ENCODE data around the gene OPHN1.

Gene OPHN1

GRCh38 chrX:68048774-68049173 is 384.5 kb downstream of the OPHN1 start:
- TF ChIP-seq, protein P1, sequence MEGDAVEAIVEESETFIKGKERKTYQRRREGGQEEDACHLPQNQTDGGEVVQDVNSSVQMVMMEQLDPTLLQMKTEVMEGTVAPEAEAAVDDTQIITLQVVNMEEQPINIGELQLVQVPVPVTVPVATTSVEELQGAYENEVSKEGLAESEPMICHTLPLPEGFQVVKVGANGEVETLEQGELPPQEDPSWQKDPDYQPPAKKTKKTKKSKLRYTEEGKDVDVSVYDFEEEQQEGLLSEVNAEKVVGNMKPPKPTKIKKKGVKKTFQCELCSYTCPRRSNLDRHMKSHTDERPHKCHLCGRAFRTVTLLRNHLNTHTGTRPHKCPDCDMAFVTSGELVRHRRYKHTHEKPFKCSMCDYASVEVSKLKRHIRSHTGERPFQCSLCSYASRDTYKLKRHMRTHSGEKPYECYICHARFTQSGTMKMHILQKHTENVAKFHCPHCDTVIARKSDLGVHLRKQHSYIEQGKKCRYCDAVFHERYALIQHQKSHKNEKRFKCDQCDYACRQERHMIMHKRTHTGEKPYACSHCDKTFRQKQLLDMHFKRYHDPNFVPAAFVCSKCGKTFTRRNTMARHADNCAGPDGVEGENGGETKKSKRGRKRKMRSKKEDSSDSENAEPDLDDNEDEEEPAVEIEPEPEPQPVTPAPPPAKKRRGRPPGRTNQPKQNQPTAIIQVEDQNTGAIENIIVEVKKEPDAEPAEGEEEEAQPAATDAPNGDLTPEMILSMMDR (IDR thresholded peaks at IDR 0.05): no peak

- TF ChIP-seq, protein P1 (IDR thresholded peaks at IDR 0.05): no peak
Observed at GRCh38 chrX:68045008-68045577, 388.2 kb downstream of the OPHN1 start.

DNA sequence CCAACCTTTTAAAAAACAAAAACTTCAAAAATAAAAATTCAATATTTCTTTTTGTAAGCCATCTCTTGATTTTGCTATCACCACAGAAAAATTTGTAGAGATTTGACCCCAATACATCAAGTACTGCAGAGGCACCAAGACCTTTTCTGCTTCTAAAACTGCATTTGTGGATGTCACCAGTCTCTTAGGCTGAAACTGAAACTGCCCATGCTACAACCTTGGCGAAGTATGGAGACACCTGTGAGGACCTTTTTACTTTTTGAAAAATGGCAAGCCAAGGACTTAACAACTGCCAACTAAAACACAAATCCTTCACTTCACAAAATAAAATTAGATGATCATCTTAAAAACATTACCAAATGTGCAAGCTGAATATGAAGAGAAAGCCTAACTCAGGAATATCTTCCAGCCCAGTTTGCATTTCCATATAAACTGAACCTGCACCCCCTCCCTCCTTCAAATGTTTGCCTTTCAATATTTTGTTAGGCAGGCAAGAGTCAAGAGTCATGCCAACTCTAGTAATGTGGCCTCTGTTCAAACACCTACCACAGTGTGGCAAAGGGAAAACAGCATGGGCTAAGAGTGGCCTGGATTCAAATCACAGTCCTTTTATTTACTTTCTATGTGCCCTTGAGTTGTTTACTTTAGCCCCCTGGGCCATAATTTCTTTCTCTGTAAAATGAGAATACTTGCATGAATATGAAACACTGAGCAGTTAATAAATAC is 389.4 kb downstream of the OPHN1 start:
- TF ChIP-seq, protein P1 (IDR thresholded peaks at IDR 0.05): no peak

DNA sequence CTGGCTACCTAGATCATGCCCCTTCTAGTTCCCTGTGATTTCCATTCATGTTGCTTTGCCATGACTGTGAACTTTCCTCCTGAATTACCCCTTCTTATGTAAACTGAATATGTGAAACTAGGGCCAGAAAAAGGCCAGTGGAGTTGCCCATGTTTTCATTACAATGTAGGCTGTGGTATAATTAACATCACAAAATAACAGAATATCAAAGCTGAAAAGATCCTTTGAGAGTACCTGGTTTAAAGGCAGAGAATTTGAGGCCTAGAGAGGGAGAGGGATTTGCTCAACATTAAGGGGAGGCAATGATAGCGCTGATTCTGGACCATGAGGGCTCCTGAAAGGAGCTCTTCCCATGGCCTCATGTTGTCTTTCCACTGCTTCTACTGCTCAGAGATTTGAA is 392.2 kb downstream of the OPHN1 start:
- TF ChIP-seq, protein P1 (IDR thresholded peaks at IDR 0.05): no peak

GRCh38 chrX:68018248-68019203 is 414.8 kb downstream of the OPHN1 start:
- TF ChIP-seq, protein P1 (IDR thresholded peaks at IDR 0.05): peak; percentile 68

- TF ChIP-seq, protein P1 (IDR thresholded peaks at IDR 0.05): no peak
Observed at GRCh38 chrX:67998540-67998939, 434.8 kb downstream of the OPHN1 start.
